Uterus (tissue), 2 donors: ENCODE results near the gene MOB3B.

Source experiments
- CTCF ChIP-seq, 4 experiments: fragments of 200-600 bp in 2 of 4; fragments of 450-650 bp in 2 of 4; sonication (generic) in 2 of 4; IDR thresholded peaks; one replicate each; pipeline ENCODE4 v1.5.1; 2016 to 2019; ENCODE audit warnings: antibody characterized with exemption in 4 of 4, mild to moderate bottlenecking in 2 of 4, moderate library complexity in 1 of 4
- POLR2A ChIP-seq, 2 donors: fragments of 450-650 bp; IDR thresholded peaks; one replicate each; pipeline ENCODE4 v1.6.1; 2016; ENCODE audit warnings: antibody characterized with exemption in 2 of 2, mild to moderate bottlenecking in 1 of 2, moderate library complexity in 1 of 2

GRCh38 chr9:27437652-27438373, 91.8 kb downstream of the MOB3B start:
- TF ChIP-seq CTCF (IDR thresholded peaks at IDR 0.05) (no peak), POLR2A (IDR thresholded peaks at IDR 0.05) (no peak)
